ENCODE results near the gene KRT83.
A peak's percentile ranks its signal among the peaks of the same experiment; 100 is the strongest.
"Not testable (repeated sequence)": the region's sequence is repeated elsewhere in the genome, so short reads cannot be mapped to it uniquely, and the experiment has no call there.

Gene KRT83

DNA sequence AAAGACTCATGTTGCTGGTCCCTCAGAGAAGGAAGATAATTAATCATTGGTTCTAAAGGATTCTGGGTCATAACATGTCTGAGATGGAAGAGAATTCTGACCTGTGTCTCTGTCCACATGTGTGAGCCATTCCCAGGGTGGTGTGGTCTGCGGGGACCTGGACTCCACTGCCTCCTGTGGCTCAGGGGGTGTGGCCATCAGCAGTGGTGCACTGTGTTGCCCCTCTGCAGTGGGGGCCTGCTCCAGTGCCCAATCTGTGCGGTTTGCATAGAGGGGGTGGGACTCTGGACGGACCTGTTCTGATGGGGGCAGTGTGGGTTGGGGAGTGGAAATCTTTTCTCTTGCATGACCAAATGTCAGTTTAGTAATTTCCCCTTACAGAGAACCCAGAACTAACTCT is 32.6 kb upstream of the KRT83 start:
- DNase-seq (ENCODE audit: low spot score), result no peak

DNA sequence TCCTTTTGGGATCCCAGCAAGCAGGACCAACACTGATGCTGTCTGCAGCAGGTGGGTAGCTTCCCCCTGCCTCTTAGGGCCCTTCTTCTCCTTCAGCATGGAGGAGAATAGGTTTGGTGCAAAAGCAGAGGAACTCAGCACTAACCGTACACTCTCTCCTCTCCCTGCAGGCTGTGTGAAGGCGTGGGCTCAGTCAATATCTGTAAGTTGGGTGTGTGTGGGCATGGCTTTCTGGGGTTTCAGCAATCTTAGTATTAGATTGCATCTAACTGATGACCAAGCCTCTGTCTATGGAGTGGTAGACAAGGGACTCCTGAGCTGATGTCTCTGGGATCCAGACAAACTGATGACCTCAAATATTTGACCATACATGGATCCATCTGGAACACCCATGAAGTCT is 31.8 kb upstream of the KRT83 start:
- no peak for DNase-seq (ENCODE audit: low spot score)

DNA sequence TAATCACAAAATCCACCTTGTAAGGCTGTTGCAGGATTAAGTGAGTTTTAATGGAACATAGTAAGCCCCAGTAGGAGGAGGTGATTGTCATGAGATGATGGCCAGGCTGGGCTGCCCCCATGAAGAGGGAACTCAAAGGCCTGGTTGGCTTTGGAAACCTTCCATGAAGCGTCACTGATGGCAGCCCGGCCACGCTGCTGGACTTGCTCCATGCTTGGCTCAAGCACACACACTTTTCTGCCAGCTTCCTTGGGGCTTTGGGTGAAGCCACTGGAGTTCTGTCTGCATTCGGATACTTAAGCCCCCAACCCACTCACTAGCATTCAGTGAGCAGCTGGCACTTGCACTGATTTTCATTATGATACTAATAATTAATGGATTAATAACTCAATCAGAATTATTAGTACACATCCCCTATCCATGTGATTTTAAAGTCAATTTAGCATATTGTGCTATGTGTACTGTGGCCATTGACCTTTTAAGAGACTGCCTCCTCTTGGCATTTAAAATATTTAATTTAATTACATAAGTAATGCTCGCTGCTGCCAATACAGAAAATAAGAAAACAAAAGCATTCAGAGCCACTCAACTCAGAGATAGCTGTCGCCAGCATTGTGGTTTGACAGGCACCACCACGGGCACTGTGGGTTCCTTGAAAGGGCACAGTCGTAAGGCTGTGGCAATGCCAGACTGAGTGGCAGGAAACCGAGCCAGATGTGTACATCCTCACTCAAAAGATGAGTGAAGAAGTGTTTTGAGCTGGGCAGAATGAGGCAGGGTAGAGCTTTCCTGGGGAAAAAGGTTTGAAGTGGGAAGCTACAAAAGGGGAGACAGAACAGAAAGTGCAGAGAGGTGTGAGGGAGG is 30.2 kb upstream of the KRT83 start:
- DNase-seq (ENCODE audit: low spot score), result peak; percentile 60

DNA sequence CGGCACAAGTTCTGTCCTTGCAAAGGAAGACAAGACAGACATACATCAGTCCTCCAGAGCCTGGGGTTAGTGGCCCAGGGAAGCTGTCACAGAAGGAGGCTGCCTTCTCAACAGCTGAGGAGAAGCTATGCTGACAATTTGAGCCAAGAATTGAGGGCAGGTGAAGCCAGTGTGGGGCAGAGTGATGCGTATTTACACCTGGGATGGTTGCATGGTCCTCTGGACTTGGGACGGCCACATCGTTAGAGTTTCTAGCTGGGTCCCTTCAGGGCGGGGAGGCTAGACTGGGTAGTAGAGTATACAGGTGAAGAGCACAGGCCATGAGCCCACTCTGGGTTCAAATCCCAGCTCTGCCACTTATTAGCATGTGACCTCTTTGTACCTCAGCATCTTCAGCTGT is 29.6 kb upstream of the KRT83 start:
- no peak for DNase-seq (ENCODE audit: low spot score)

DNA sequence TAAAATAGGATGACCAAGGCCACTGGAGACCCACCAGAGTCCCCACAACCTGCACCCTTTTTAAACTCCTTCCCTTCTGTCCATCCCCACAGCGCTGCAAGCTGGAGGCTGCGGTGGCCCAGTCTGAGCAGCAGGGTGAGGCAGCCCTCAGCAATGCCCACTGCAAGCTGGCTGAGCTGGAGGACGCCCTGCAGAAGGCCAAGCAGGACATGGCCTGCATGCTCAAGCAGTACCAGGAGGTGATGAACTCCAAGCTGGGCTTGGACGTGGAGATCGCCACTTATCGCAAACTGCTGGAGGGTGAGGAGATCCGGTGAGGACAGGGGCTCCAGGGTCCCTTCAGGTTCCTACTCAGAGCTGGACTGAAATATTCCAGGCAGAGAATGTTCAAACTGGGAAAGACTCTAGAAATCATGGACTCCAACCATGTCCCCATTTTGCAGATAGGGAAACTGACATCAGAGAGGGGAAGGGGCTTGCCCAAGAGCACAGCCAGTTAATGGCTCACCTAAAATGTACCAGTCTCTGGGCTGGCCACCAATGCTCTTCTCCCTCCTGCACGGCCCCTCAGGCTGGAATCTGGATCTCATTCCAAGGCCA is 28.9 kb upstream of the KRT83 start:
- no peak for DNase-seq (ENCODE audit: low spot score)

DNA sequence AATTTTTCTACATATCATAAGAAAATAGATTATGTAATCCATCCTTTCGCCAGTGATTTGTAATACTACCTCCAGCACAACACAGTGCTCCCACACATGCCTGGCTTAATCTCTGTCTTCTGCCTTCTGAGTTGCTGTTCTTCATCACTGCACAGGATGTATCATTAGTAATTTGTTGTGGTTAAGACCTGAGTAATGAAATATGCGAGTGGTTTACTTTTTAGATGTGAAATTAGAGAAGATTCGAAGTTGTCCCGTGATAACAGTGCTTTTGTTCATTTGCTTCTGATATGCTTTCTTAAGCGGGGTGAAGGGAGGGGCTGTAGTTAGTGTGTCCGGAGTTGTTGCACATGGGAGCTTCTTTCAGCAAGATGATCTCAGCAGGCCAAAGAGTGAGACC is 28.0 kb upstream of the KRT83 start:
- DNase-seq (ENCODE audit: low spot score), result no peak

DNA sequence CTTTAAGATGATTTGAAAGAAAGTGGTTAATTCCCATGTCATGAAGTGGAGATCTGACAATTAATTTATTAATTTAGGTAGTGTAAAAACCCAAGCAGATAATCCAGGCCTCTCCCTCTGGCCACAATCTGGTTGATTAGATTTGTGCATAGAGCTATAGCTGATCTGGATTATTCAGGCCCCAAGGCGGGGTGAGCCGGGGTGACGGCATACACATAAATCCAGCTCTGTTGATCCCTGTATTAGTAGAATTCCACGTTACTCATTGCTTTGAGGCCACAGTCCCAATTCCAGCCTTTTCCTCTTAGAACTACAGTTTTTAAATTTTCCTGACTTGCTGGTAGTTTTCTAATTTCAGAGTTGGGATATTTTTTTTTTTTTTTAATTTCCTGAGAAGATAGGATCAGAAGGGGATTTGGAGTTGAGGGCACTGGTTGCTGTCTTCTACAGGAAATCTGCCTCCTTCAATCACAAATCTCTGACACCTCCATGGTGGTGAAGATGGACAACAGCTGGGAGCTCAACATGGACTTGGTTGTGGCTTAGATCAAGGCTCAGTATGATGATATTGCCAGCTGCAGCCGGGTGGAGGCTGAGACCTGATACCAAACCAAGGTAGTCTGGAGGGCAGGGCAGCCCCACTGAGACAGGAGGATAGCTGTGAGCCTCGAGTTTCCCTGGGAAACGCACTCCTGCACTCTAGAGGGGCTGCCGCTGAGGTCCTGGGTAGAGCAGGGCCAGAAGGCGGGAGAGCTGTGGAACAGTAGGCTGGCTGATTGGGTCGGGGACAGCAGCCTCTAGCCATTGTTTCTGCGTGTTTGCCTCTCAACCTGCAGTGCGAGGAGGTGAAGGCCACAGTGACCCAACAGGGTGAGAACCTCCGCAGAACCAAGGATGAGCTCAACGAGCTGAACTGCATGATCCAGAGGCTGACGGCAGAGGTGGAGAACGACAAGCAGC is 26.6 kb upstream of the KRT83 start:
- no peak for DNase-seq (ENCODE audit: low spot score)

DNA sequence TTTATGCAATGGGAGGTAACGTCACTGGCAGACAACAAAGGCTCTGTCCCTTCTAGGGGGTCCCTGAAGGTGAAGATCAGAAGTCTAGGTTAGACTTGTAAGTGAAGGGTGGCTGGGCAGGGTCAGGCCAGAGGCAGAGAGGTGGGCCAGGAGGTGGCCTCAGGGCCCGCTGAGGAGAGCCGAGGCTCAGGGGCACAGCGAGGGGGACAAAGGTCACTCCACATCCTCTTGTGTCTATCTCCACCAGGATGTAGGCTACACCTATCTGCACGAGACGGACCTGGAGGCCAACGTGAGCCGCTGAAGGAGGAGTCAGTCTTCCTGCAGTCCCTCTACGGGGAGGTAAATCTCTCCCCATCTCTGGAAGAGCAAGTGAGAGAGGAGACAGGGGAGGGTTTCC is 25.8 kb upstream of the KRT83 start:
- no peak for DNase-seq (ENCODE audit: low spot score)

DNA sequence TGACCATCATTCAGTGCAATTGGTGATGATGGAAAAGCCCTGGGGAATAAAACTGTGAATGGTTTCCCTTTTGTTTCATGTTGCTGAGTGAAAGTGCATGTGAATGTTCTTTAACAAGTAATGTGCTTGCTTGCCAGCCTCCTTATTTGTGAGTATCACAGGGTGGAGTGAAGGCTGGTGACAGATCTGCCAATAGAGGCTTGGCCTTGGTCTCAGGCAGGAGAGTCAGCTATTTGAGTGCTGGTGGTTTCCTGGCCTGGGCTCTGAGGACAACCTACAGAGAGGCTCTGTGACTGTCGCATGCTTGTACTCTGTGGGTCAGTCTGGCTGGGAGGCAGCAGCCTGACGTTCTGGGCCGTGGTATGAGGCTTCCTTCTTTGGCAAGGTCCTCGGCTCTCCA is 25.4 kb upstream of the KRT83 start:
- DNase-seq (ENCODE audit: low spot score), result no peak

DNA sequence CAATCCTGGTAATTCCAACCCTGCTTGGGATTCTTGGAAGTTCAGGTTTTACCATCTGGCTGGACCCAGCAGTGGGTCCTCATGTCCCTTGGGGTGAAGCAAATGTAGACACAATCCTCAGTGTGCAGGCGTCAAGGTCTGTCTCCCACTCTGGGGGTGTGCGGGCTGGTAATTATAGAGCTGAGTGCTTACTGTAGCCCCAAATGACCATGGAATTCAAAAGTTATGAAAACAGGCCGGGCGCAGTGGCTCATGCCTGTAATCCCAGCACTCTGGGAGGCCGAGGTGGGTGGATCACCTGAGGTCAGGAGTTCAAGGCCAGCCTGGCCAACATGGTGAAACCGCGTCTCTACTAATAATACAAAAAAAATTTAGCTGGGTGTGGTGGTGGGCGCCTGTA is 23.8 kb upstream of the KRT83 start:
- DNase-seq (ENCODE audit: low spot score), result not testable (repeated sequence)

DNA sequence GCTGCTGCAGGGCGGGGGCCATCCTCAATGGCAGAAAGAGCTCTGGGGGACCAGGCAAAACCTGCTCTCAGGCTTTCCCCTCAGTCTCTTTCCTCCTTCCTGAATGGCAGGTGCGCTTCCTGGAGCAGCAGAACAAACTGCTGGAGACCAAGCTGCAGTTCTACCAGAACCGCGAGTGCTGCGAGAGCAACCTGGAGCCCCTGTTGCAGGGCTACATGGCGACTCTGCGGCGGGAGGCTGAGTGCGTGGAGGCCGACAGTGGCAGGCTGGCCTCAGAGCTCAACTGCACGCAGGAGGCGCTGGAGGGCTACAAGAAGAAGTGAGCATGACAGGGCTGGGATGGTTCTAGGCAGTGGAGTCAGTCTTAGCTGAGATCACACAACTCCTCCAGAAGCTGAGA is 22.9 kb upstream of the KRT83 start:
- DNase-seq (ENCODE audit: low spot score), result no peak

DNA sequence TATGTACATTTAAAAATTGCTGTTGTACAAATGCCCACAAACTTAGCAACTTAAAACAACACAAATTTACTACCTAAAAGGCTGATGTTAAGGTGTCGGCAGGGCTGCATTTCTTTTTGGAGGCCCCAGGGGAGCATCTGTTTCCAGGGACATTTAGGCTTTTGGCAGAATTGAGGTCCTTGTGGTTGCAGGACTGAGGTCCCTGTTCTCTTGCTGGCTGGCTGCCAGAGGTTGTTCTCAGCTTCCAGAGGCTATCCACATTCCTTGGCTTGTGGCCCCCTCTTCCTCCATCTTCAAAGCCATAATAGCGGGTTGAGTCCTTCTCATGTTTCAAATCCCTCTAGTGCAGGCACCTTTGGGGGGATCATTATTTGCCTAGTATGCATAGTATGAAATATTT is 22.4 kb upstream of the KRT83 start:
- DNase-seq (ENCODE audit: low spot score), result no peak

DNA sequence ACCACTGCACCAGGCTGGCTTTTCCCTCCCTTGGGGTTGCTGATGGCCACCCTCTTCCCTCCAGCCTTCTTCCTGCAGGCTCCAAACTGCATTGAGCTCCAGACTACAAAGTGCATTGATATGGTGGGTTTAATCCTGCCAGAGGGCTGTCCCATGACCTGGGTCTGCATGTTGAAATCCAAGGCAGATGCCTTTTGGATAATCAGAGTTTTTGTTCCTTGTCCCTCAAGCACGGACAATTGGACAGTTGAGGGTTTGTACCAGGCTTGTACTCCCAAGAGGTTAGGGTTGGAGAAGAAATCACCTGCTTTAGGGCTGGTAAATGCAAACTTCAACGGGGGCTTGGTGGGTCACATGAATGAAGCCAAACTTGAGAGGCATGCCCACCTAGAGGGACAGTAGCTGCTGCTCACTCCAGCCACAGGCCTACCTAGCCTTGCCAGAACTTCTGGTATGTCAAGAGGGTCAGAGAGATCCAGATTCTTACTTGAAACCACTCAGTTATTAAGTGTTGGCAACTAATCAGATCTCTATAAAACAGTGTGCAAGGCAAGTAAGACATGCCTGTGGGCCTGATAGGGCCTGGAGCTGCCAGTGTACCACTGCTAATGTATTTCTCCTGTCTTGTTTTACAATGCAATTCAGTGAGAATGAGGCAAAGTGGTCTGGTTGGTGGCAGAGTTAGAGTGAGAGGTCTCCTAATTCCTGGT is 21.7 kb upstream of the KRT83 start:
- no peak for DNase-seq (ENCODE audit: low spot score)

DNA sequence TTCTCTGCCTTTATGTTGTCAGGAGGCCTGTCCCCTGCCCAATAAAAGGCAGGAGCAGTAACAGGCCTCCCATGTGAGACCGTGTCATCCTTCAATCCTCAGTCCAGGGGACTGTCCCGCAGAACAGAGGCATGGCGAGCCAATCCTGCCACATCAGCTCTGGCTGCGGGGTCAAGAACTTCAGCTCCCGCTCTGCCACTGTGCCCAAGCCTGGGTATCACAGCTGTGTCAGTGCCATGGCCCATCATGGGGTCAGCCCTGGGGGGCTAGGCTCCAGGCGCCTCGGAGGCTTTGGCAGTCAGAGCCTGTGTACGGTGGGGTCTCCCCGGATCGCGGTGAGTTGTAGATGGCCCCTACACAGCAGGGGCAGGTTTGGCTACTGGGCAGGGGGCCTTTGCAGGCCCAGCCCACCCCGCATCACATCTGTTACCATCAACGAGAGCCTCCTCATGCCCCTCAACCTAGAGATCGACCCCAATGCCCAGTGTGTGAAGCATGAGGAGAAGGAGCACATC is 19.9 kb upstream of the KRT83 start:
- DNase-seq (ENCODE audit: low spot score), result no peak

DNA sequence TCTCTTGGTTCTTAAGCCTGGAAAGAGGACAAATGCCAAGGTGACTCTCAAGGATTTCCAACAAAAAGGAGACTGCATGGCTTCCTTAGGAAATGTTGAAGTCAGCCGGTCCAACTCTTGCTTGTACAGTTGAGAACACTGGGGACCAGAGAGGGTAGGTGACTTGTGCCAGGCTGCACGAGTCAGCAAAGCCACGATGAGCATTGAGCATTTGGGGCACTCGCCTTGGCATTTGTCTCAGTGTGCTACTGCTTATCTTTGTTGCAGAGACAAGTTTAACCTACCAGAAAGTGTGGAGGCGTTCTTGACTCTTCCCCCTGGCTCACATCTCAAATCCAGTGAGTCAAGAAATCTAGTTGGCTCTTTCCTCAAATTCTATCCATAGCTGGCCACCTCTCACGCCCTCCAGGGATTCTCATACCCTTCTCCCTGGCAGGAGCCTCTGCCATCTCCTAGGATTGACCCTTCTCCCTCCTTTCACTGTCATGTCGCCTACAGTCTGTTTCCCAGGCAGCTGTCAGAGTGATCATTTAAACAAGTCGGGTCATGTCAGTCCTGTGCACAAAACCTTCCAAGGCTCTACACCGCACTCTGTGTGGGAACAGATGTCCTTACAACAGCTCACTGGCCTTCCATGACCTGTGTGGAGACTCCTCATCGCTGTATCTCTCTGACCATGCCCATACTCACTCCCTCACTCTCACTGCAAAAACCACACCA is 17.2 kb upstream of the KRT83 start:
- no peak for DNase-seq (ENCODE audit: low spot score)

DNA sequence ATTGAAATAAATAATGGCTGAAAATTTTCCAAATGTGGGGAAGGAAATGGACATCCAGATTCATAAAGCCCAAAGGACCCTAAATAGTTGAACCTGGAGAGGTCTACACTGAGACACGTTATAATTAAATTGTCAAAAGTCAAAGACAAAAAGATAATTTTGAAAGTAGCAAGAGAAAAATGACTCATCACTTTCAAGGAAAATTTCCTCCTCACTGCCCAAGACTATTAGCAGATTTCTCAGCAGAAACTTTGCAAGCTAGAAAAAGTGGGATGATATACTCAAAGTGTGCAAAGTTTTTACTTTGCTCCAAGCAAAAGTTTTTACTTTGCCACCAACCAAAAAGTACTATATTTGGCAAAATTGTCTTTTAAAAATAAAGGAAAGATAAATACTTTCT is 15.9 kb upstream of the KRT83 start:
- no peak for DNase-seq (ENCODE audit: low spot score)

DNA sequence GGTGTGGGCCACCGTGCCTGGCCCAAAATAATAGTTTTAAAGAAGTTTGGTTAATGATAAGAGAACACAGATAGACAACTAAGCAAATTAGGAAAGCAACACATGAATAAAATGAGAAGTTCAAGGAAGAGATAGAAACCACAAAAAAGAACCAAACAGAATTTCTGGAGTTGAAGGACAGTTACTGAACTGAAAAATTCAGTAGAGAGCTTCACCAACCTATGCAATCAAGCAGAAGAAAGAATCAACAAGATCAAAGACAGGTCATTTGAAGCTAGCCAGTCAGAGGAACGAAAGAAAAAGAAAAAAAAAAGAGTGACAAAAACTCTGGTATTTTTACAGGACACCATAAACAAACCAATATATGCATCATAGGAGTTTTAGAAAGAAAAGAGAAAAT is 15.4 kb upstream of the KRT83 start:
- no peak for DNase-seq (ENCODE audit: low spot score)

DNA sequence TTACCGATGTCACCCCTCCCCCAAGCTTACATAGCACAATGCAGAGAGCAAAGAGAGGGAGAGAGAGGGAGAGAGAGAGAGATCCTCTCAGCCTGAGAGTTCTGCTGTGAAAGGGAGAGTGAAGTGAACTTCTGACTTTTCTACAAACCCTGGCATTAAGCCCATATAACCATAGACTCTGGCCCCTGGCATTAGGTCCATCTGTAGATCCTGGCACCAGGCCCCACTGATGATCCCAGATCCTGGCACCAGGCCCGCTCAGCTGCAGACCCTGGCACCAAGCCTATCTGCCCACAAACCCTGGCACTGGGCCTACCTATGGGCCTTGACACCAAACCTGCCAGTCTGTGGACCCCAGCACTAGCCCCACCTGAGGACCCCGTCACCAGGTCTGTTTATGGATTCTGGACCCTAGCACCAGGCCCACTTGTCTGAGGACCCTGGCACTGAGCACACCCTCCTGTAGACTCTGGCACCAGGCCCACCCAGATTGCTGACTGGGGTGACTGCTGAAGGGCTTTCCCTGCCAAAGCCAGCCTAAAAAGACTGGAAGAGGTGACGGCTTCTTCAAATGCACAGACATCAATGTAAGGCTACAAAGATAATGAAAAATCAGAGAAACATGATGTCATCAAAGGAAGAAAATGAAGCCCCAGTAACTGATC is 14.5 kb upstream of the KRT83 start:
- DNase-seq (ENCODE audit: low spot score), result no peak

DNA sequence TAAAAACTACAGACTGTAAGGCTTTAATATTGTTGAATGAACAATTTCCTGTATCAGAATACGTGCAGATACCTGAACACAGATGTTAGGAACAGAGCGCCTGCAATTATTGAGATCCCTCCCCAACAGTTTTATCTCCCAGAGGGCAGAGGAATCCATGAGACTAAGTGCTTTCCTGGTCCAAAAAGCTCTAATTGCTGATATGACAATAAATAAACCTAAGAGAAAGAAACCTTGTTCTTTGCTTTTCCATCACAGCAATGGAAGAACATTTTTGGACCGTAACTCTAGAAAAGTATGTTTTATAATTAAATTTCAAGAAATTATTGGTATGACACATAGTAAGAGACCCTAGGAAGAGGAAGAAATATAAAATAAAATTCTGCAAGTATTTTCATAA is 13.0 kb upstream of the KRT83 start:
- DNase-seq (ENCODE audit: low spot score), result no peak

DNA sequence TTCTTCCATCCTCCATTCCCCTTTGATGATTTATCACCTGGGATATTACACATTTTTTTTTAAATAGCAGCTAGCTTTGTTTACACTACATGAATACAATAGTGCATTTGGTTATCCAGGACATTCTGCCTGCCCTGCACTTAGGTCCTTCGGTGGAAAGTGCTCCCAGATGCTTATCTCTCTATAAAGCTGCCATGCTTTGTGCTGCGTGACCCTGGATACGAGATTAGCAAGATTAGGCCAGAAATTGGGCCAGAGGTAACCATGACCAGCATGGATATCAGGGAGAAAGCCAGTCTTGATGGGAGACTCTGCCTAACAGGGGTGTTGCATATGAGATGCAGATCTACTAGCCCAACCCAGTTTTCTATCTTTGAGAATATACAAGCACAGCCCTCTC is 12.1 kb upstream of the KRT83 start:
- no peak for DNase-seq (ENCODE audit: low spot score)

DNA sequence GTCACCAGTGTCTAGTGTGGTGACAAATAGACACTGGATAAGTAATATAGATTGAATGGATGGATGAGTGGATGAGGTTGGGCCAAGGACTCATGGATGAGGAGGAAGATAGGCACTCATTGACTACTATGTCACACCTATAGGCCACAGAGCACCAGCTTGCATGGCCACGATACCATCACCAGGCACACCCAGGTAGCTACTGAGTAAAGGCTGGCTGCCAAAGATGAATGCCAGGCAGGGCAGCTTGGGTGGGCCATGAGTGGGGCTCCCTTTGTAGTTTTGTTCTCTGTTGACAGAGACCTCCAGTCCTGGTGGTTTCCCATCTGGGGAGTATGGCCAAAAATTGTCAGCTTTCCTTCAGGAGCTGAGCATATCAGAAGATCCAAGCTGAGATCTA is 11.2 kb upstream of the KRT83 start:
- no peak for DNase-seq (ENCODE audit: low spot score)

Measured in CD4-positive, alpha-beta T cell treated with Interleukin-6 at 100 ng/mL for 8 hours (primary cell).